ENCODE measurements around the gene C1QTNF6. TPM values are rescaled to one million over a fixed set of nuclear protein-coding genes. Genes with fewer than 3 reads are reported as not detected.

C1QTNF6 gene
- total RNA-seq, 2 experiments from 2014 or later = 7.6 to 8.3 TPM

- Mint-ChIP-seq H3K27me3 (no peaks in the 10 kb centered on the region), H3K4me3 (peak overlapping the region; percentile 87), H3K4me1 (peaks cover 69% of the 10 kb centered on the region), H3K9me3 (peaks cover 4% of the 10 kb centered on the region), H3K27ac (peak overlapping the region; percentile 91), H3K36me3 (ENCODE audit: low read depth) (peaks cover 41% of the 10 kb centered on the region)
- ChIA-PET CTCF (interaction anchor here (0.7 to 7.2 kb wide), 5 partner anchors 11 to 364 kb away, joined by 3 to 71 read pairs (median 3); no protein-coding TSS in a partner anchor), POLR2A (no interaction called here)
- no peak for DNase-seq
Measured at GRCh38 chr22:37146051-37146385, 42.0 kb downstream of the C1QTNF6 start.

- no peak for DNase-seq
- Mint-ChIP-seq H3K27me3 (no peaks in the 10 kb centered on the region), H3K27ac (peak overlapping the region; percentile 91), H3K36me3 (ENCODE audit: low read depth) (peaks cover 36% of the 10 kb centered on the region), H3K4me1 (peaks cover 63% of the 10 kb centered on the region), H3K4me3 (peak overlapping the region; percentile 87), H3K9me3 (no peaks in the 10 kb centered on the region)
- ChIA-PET CTCF (interaction anchor here (0.7 to 7.2 kb wide), 6 partner anchors 11 to 363 kb away, joined by 3 to 71 read pairs (median 3); no protein-coding TSS in a partner anchor), POLR2A (no interaction called here)
Measured at GRCh38 chr22:37145180-37146050, 42.6 kb downstream of the C1QTNF6 start.

- Mint-ChIP-seq H3K4me3 (no peak overlapping the region), H3K27me3 (no peaks in the 10 kb centered on the region)
Measured at GRCh38 chr22:37144180-37144554, 43.9 kb downstream of the C1QTNF6 start.

GRCh38 chr22:37141971-37142370 lies 46.1 kb downstream of the C1QTNF6 start:
- ChIA-PET POLR2A (no interaction called here), CTCF (interaction anchor here (0.9 to 1.2 kb wide), 4 partner anchors 17 to 62 kb away, joined by 3 to 4 read pairs (median 3); no protein-coding TSS in a partner anchor)
- Mint-ChIP-seq H3K36me3 (ENCODE audit: low read depth) (peaks cover 55% of the 10 kb centered on the region), H3K4me3 (no peak overlapping the region), H3K4me1 (peaks cover 49% of the 10 kb centered on the region), H3K27me3 (no peaks in the 10 kb centered on the region), H3K27ac (no peak overlapping the region), H3K9me3 (no peaks in the 10 kb centered on the region)
- no peak for DNase-seq

More at GRCh38 chr22:37144180-37144554, 43.9 kb downstream of the C1QTNF6 start:
- Mint-ChIP-seq H3K9me3 (no peaks in the 10 kb centered on the region), H3K4me1 (peaks cover 56% of the 10 kb centered on the region), H3K27ac (no peak overlapping the region), H3K36me3 (ENCODE audit: low read depth) (peaks cover 41% of the 10 kb centered on the region)
- no peak for DNase-seq
- CTCF ChIA-PET = interaction anchor here (1.8 to 7.2 kb wide), 2 partner anchors 9 to 20 kb away, joined by 5 to 71 read pairs; no protein-coding TSS in a partner anchor
- POLR2A ChIA-PET = no interaction called here

- Mint-ChIP-seq H3K27ac (peak overlapping the region; percentile 9), H3K36me3 (ENCODE audit: low read depth) (peaks cover 59% of the 10 kb centered on the region), H3K27me3 (no peaks in the 10 kb centered on the region), H3K4me1 (peaks cover 49% of the 10 kb centered on the region), H3K9me3 (no peaks in the 10 kb centered on the region), H3K4me3 (no peak overlapping the region)
- ChIA-PET POLR2A (no interaction called here), CTCF (interaction anchor here (0.9 to 1.2 kb wide), 3 partner anchors 17 to 26 kb away, joined by 3 to 4 read pairs (median 3); no protein-coding TSS in a partner anchor)
- no peak for DNase-seq
Measured at GRCh38 chr22:37141476-37141875, 46.6 kb downstream of the C1QTNF6 start.

- DNase-seq = no peak
- H3K27ac Mint-ChIP-seq = no peak overlapping the region
- POLR2A ChIA-PET = no interaction called here
- peaks cover 43% of the 10 kb centered on the region for H3K4me1 Mint-ChIP-seq
- H3K9me3 Mint-ChIP-seq = no peaks in the 10 kb centered on the region
- CTCF ChIA-PET = interaction anchor here (0.8 to 1.1 kb wide), 2 partner anchors 9 to 26 kb away, joined by 3 read pairs; partner anchors contain the start of gene IL2RB
- peaks cover 54% of the 10 kb centered on the region for H3K36me3 Mint-ChIP-seq (ENCODE audit: low read depth)
- H3K27me3 Mint-ChIP-seq = no peaks in the 10 kb centered on the region
- H3K4me3 Mint-ChIP-seq = no peak overlapping the region
Measured at GRCh38 chr22:37140686-37141323, 47.2 kb downstream of the C1QTNF6 start.

GRCh38 chr22:37139762-37140161 lies 48.3 kb downstream of the C1QTNF6 start:
- CTCF ChIA-PET = interaction anchor here (0.7 to 0.9 kb wide), 3 partner anchors 10 to 43 kb away, joined by 3 read pairs; partner anchors contain the start of gene IL2RB
- Mint-ChIP-seq H3K27ac (no peak overlapping the region), H3K4me1 (peaks cover 37% of the 10 kb centered on the region), H3K4me3 (no peak overlapping the region), H3K27me3 (no peaks in the 10 kb centered on the region), H3K9me3 (no peaks in the 10 kb centered on the region), H3K36me3 (ENCODE audit: low read depth) (peaks cover 55% of the 10 kb centered on the region)
- DNase-seq = no peak
- POLR2A ChIA-PET = interaction anchor here (1.0 kb wide), 1 partner anchor 10 kb away, joined by 3 read pairs; the partner anchor contains the start of gene IL2RB

GRCh38 chr22:37138849-37139561 lies 49.0 kb downstream of the C1QTNF6 start:
- Mint-ChIP-seq H3K27me3 (no peaks in the 10 kb centered on the region), H3K9me3 (no peaks in the 10 kb centered on the region), H3K27ac (no peak overlapping the region), H3K36me3 (ENCODE audit: low read depth) (peaks cover 59% of the 10 kb centered on the region), H3K4me1 (peaks cover 38% of the 10 kb centered on the region), H3K4me3 (no peak overlapping the region)
- no peak for DNase-seq
- ChIA-PET POLR2A (interaction anchor here (1.0 kb wide), 1 partner anchor 11 kb away, joined by 3 read pairs; the partner anchor contains the start of gene IL2RB), CTCF (interaction anchor here (0.7 to 0.9 kb wide), 2 partner anchors 10 to 42 kb away, joined by 3 read pairs; partner anchors contain the start of gene IL2RB)

- Mint-ChIP-seq H3K4me1 (peaks cover 34% of the 10 kb centered on the region), H3K9me3 (no peaks in the 10 kb centered on the region), H3K4me3 (no peak overlapping the region), H3K36me3 (ENCODE audit: low read depth) (peaks cover 56% of the 10 kb centered on the region), H3K27ac (peak overlapping the region; percentile 11), H3K27me3 (no peaks in the 10 kb centered on the region)
- POLR2A ChIA-PET = no interaction called here
- CTCF ChIA-PET = interaction anchor here (0.5 to 4.1 kb wide), 3 partner anchors 10 to 60 kb away, joined by 3 to 15 read pairs (median 6); no protein-coding TSS in a partner anchor
- DNase-seq = no peak
Measured at GRCh38 chr22:37137903-37138665, 50.0 kb downstream of the C1QTNF6 start.

- POLR2A ChIA-PET = no interaction called here
- H3K27me3 Mint-ChIP-seq = no peaks in the 10 kb centered on the region
- no peak overlapping the region for H3K4me3 Mint-ChIP-seq
- H3K9me3 Mint-ChIP-seq = no peaks in the 10 kb centered on the region
- peak overlapping the region; percentile 55 for H3K27ac Mint-ChIP-seq
- CTCF ChIA-PET = interaction anchor here (0.8 to 4.1 kb wide), 5 partner anchors 10 to 62 kb away, joined by 3 to 15 read pairs (median 5); no protein-coding TSS in a partner anchor
- peaks cover 60% of the 10 kb centered on the region for H3K36me3 Mint-ChIP-seq (ENCODE audit: low read depth)
- peaks cover 36% of the 10 kb centered on the region for H3K4me1 Mint-ChIP-seq
- DNase-seq = no peak
Measured at GRCh38 chr22:37137131-37137530, 50.9 kb downstream of the C1QTNF6 start.

- POLR2A ChIA-PET = no interaction called here
- Mint-ChIP-seq H3K4me1 (peaks cover 37% of the 10 kb centered on the region), H3K27ac (no peak overlapping the region), H3K27me3 (no peaks in the 10 kb centered on the region), H3K36me3 (ENCODE audit: low read depth) (peaks cover 69% of the 10 kb centered on the region), H3K9me3 (no peaks in the 10 kb centered on the region), H3K4me3 (no peak overlapping the region)
- CTCF ChIA-PET = interaction anchor here (0.8 to 4.1 kb wide), 3 partner anchors 8 to 107 kb away, joined by 3 to 15 read pairs (median 4); no protein-coding TSS in a partner anchor
- DNase-seq = no peak
Measured at GRCh38 chr22:37135023-37135422, 53.0 kb downstream of the C1QTNF6 start.

Measured in activated CD4-positive, alpha-beta T cell treated with anti-CD3 and anti-CD28 coated beads, Interleukin-2, amount 10 ng/mL, durations not matched to agents 7 days and 5 days (primary cell).